Stimulated activated CD4-positive, alpha-beta T cell treated with anti-CD3 and anti-CD28 coated beads, Interleukin-15, amount 100 ng/mL, for 24 hours (primary cell): ENCODE results near the gene HLA-G.
"Not testable (repeated sequence)": the region's sequence is repeated elsewhere in the genome, so short reads cannot be mapped to it uniquely, and the experiment has no call there.

Experiments used
- DNase-seq: peaks from one replicate; pipeline ENCODE4 v3.0.0-alpha.2; 2020

Gene HLA-G

DNA sequence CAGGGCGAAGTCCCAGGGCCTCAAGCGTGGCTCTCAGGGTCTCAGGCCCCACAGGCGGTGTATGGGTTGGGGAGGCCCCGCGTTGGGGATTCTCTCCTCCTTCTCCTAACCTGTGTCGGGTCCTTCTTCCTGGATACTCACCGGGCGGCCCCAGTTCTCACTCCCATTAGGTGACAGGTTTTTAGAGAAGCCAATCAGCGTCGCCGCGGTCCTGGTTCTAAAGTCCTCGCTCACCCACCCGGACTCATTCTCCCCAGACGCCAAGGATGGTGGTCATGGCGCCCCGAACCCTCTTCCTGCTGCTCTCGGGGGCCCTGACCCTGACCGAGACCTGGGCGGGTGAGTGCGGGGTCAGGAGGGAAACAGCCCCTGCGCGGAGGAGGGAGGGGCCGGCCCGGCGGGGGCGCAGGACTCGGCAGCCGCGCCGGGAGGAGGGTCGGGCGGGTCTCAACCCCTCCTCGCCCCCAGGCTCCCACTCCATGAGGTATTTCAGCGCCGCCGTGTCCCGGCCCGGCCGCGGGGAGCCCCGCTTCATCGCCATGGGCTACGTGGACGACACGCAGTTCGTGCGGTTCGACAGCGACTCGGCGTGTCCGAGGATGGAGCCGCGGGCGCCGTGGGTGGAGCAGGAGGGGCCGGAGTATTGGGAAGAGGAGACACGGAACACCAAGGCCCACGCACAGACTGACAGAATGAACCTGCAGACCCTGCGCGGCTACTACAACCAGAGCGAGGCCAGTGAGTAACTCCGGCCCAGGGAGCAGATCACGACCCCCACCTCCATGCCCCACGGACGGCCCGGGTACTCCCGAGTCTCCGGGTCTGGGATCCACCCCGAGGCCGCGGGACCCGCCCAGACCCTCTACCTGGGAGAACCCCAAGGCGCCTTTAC lies at the start of gene HLA-G:
Gene HLA-G, plus strand, starts transcription at position 247 of the 892 bp plus-strand sequence. Its CDS starts 20 bp downstream, at position 267.
- DNase-seq = peak; percentile 16

DNA sequence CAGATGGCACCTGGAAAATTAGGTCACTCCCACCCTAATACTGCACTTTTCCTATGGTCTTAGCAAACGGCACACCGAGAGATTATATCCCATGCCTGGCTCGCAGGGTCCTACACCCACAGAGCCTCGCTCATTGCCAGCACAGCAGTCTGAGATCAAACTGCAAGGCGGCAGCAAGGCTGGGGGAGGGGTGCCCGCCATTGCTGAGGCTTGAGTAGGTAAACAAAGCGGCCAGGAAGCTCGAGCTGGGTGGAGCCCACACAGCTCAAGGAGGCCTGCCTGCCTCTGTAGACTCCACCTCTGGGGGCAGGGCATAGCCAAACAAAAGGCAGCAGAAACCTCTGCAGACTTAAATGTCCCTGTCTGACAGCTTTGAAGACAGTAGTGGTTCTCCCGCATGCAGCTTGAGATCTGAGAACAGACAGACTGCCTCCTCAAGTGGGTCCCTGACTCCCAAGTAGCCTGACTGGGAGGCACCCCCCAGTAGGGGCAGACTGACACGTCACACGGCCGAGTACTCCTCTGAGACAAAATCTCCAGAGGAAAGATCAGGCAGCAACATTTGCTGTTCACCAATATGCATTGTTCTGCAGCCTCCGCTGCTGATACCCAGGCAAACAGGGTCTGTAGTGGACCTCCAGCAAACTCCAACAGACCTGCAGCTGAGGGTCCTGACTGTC lies 47.5 kb upstream of the HLA-G start:
- not testable (repeated sequence) for DNase-seq

DNA sequence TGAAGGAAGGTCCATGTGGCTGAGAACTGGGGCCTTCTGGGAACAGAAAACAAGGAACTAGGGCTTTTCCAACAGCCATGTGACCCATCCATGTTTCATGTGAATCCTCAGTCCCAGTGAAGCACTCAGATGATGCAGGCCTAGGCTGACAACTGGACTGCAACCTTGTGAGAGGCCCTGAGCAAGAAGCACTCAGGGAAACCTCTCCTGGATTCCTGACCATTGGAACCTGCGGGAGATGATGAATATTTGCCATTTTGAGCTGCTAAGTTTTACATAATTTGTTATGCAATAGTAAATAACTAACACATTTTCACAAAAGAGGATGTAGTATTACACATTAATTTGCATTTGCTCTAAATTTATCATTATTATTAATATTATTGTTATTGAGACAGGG lies 38.4 kb upstream of the HLA-G start:
- no peak for DNase-seq

DNA sequence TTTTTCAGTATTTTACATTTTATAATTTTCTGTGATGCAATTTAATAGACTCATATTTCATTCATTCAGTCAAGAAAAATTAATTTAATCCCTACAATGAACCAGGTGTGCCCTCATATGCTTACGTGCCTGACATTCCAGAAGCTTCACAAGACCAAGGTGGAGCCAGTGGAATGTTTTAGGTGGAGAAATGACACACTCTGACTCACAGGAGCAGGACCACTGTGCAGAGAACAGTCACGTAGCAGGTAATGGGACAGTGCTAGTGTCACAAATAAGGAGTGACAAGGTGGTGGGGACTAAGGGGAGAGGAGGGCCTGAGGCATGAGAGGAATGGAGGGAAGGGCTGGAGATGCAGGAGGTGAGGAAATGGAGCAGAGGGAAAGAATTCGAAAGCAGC lies 37.0 kb upstream of the HLA-G start:
- no peak for DNase-seq

DNA sequence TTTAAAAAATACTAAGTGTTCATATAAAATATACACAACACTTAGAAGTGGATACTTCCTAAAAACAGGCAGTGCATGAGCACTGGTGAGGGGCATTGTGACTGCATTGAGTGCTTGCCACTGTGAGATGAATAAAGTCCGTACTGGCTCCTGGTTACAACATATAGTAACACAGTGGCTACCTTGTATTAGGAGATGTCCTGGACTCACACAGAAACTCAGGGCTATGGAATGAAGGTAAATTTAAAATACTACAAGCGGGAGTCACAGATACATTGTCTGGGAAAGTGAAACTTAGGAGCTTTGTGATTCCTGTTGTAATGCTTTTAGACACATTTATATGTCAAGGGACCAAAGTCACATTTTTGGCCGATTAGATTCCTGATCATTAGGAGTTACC lies 36.5 kb upstream of the HLA-G start:
- DNase-seq = no peak

DNA sequence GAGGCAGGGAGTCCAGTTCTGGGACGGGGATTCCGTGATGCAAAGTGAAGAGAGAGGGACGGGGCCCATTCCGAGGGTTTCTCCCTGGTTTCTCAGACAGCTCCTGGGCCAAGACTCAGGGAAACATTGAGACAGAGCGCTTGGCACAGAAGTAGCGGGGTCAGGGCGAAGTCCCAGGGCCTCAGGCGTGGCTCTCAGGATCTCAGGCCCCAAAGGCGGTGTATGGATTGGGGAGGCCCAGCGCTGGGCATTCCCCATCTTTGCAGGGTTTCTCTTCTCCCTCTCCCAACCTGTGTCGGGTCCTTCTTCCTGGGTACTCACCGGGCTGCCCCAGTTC lies 35.9 kb upstream of the HLA-G start:
- DNase-seq = no peak

DNA sequence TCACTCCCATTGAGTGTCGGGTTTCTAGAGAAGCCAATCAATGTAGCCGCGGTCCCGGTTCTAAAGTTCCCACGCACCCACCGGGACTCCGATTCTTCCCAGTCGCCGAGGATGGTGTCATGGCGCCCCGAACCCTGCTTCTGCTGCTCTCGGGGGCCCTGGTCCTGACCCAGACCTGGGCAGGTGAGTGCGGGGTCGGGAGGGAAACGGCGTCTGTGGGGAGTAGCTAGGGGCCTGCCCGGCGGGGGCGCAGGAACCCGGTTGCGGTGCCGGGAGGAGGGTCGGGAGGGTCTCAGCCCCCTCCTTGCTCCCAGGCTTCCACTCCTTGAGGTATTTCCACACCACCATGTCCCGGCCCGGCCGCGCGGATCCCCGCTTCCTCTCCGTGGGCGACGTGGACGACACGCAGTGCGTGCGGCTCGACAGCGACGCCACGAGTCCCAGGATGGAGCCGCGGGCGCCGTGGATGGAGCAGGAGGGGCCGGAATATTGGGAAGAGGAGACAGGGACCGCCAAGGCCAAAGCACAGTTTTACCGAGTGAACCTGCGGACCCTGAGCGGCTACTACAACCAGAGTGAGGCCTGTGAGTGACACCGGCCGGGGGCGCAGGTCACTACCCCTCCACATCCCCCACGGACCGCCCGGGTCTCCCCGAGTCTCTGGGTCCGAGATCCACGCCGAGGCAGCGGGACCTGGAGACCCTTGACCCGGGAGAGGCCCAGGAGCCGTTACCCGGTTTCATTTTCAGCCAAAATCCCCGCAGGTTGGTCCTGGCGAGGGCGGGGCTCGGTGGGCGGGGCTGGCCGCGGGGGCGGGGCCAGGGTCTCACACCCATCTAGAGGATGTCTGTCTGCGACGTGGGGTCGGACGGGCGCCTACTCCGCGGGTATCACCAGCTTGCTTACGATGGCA lies 35.2 kb upstream of the HLA-G start:
- peak; percentile 73 for DNase-seq

DNA sequence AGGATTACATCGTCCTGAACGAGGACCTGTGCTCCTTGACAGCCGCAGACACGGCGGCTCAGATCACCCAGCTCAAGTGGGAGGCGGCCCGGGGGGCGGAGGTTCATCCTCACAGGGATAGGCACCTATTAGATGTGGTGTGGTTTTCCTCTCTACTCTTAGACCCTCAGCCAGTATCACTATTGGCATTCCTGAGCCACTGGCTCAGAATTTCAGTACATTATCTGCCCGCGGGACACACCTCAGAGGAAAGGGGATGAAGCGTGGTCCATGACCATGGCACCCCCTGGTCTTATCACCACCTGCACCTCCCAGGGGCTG lies 34.6 kb upstream of the HLA-G start:
- no peak for DNase-seq

DNA sequence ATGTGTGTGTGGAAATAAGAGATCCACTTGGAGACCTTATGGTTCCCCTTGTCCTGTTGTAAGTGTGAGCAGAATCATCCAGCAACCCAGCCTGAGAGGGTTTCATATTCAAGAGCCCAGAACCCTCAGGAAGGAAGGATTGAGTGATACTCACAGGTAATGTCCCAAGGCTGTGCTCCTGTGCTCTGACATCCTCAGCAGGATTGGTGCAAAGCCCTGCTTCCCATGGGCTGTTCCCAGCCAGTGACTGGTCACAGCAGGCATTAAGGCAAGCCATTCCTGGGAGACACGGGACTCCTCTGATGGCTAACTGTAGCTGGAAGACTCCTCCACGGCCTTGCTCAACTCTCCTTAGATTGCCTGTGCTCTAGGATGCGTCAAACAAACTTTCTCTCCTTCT lies 33.8 kb upstream of the HLA-G start:
- no peak for DNase-seq

DNA sequence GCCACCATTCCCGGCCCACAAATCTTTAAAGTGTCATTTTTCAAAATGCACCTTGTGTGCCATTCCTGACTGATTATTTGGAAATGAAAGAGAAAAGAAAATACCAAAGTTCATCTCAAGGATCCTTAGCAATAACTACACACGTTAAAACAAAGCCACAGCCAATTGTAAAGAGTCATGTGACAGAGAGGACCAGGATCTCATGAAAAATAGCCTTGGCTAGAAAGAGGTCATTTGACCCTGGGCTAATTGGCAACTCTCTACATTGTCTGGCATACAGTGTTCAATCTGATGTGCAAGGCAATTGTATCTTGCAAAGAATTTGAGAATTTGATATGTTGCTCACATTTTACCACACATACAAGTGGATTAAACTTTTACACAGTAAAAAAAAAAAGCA lies 31.6 kb upstream of the HLA-G start:
- DNase-seq = no peak

DNA sequence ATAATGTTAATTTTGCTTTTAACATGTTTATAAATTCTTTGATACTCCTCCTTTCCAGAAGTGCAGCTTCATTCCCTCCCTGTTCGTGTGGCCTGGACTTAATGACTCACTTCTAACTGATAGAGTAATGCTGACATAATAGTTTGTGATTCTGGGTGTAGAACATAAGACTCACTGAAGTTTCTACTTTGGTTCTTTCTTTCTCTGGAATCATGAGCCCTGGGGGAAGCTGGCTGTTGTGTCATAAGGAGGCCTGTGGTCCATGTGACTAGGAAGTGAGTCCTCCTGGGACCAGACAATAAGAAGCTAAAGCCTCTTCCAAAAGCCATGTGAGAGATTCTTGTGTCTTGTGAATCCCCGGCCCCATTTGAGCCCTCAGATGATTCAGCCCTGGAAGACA lies 30.5 kb upstream of the HLA-G start:
- DNase-seq = no peak

DNA sequence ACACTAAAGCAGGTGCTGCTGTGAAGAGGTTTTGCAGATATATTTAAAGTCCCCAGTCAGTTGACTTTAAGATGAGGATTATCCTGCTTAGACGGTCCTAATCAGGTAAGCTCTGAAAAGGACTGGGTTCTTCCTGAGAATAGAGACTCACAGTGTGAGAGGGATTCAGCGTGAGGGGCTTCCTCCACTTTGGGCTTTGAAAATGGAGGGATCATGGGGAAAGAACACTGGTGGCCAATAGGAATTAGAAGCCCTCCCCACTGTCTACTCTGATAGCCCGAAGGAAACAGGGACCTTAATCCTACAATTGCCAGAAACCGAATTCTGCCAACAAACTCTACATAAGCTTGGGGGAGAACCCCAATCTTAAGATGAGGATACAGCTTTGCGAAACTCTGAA lies 29.7 kb upstream of the HLA-G start:
- DNase-seq = no peak

DNA sequence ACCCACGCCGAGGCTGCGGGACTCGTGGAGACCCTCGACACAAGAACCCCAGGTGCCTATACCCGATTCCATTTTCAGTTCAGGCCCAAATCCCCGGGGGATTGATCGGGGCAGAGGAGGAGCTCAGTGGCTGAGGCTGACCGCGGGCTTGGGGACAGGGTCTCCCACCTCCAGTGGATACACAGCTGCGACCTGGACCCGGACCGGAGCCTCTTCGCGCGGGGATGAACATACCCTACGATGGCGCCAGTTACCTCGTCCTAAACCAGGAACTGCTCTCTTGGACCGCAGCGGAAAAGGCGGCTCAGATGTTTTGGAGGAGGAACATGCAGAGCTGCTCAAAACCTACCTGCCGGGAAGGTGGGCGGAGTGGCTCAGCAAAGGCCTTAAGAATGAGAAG lies 27.4 kb upstream of the HLA-G start:
- DNase-seq = no peak

DNA sequence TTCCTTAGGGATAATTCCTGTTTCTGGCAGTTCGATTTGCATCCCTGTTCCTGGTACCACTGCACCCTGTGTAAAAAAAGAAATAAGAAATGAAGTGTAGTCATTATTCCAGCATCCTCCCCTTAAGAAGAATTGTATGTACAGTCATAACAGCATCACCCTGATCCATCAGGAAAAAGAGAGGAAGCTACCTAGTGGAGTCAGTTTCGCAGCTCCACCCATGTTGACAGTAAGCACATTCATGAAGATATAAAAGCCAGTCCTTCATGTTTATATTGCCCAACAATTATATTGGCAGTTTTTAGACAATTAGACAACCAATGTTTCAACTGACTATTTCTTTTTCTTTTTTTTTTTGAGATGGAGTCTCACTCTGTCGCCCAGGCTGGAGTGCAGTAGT lies 21.2 kb upstream of the HLA-G start:
- no peak for DNase-seq

DNA sequence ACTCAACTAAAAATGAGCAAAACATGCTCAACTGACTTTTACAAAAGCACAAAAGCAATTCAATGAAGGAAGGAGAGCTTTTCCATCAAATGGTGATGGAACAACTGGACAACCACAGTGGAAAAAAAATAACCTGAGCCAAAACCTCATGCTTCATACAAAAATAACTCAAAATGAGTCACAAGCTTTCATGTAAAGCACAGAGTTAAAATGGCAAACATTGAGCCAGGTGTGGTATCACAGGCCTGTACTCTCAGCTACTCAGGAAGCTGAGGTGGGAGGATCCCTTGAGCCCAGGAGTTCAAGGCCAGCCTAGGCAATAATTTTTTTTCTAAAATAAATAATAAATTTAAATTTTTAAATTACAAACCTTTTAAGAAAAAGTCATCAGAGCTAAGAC lies 18.4 kb upstream of the HLA-G start:
- no peak for DNase-seq

DNA sequence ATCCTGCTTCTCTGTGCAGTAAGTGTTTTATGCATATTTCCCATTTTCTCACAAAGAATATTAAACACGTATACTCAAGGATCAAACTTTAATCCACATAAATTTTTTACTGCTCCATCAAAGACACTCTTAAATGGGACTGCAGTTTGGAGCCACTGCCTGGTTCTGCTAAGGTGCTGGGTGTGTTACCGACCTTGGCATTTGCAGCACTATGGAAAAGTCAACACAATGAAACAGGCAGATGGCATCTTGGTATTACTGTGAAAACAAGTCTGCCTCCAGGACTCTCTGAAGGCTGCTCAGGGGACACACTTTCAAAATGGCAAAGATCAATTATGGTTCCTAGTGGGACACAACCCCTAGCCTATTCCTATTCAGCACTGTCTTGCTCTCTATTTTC lies 17.3 kb upstream of the HLA-G start:
- no peak for DNase-seq

DNA sequence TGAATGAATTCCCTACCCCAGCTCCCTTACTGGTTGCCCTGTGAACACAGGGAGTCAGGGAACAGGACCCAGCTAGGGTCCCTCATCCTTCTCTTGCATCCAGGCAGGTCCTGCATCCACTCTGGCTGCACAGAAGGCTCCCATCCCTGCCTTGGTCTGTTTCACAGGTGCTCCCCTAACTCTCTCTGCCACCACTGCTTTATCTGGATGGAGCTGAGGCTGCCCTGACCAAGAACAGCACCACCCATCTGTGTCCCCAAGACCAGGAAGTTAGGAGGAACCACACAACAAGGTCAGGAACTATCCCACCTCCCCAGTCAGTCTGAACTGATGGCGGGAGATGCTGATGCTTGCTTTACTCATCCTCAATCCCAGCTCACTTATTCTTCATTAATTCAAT lies 16.2 kb upstream of the HLA-G start:
- no peak for DNase-seq

DNA sequence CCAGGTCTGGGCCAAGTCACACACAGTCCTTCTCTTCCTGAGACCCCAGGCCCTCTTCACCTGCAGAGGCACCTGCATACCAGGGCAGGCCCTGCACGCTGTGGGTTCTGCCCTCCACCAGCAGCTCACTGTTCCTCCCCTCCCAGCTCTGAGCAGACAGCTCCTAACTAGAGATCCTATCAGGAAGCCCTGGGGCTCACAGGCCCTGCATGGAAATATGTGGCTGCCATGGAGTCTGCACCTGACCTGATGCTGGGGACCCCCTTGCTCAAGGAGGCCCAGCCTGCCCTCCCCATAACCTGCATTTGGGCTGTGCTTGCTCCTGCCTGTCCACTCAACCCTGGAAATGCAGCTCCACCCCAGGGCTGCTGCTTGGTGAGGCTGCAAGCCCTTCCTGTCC lies 14.6 kb upstream of the HLA-G start:
- DNase-seq = no peak

DNA sequence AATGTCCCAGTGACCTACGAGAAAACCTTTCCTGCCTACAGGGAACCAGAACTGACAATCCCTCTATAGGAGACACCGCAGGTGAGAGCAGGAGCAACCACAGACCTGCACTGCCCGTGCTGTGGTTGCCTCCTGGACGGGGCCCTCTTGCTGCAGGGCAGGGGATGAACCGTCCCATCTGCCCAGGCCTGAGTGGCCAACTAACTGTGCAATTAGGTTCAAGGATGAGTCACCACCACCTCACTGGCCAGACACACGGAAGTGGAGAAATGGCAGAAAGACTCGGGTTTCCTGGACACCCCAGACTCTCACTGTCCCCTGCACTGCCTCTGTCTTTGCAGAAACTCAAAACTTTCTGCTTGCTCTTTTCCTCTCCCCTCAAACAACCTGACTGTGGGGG lies 13.8 kb upstream of the HLA-G start:
- DNase-seq = no peak

DNA sequence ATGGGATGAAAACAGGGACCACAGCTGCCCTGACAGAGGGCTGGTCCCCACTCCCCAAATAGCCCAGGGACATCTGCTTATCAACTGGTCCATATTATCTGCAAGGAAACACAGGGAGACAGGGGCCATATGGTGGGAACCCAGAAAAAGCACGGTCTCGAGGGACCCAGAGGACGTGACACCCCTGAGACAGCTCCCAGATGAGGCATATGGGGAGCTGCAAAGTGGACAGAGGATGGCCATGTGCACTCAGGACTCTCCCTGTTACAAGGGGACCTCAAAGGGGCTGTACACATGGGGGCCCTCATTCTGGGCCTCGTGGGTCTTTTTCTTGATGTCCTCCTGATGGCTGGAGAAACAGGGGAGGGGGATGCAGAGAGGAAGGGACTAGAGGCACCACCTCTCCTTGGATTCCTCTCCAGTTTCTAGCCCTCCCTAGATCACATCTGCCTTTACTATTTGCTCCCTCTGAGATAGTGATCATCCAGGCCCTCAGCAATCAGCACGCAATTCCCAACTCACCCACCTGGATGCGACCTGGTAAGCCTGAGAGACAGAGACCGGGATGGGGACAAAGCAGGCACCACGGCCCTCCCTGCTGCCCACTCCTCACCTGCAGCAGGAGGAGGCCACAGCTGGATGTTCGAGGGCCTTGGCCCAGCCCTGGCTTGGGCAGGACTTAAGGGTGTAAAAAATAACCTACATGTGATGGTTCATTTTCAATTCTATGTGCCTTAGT lies 13.1 kb upstream of the HLA-G start:
- DNase-seq = no peak

DNA sequence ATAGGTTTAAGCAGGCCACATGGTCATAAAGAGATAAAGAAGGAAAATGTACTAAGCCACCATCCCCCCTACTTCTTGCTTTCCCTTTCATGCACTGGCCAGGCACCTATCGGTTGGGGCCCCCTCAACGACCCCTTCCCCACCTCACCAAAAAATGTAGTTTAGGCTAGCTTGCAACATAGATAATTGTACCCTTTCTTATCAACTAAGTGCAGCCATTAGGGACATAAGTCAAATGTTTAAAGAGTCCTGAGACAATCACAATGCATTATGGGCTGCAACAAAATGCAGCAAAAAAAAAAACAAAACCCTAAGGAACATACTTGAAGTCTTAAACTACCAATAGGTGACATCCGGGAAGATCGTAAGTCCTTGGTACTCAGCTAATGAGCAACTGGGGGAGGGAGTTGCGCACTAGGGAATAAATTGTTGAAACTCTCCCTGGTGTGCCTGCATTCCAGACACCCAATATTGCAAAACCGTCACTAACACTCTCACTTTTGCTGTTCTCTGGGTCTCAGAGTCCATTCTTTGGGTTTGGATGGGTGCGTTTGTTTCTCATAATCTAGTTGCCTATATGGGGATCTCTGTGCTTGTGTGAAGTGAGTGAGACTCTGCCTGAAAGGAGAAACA lies 12.4 kb upstream of the HLA-G start:
- no peak for DNase-seq

DNA sequence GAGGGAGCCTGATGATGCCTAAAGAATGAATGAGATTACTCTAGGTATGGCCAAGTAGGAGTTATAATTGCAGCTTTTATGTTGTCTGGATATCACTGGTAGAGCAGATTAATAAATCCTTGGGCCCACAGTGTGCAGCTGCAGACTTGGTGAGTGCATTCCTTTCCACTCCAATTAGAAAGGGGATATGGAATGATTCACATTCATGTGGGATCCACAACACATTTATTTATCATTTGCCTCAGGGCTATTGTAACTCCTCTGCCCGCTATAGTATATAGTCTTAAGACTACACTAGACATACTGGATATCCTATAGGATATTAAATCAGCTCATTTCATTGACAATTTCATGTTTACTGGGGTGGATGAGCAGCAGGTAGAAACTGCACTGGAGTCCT lies 11.6 kb upstream of the HLA-G start:
- DNase-seq = no peak

DNA sequence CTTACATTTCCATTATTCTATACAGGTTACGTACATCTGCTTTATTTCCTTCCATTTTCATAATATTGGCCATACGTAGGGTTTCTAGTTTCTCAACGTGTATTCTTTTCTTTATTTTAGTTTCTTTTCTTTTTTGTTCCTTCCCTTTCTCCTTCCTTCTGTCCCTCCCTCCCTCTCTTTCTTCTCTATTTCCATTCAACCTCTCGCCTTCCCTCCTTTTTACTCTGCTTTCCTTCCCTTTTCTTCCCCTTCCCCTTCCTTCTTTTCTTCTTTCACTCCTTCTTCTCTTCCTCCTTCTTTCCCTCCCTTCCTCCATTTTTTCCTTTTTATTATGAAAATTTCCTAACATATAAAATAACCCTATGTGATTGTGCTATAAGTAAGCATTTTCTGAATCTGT lies 8.7 kb upstream of the HLA-G start:
- DNase-seq = no peak
